ENCODE results near the gene GALNT9.
"Not testable (repeated sequence)": the region's sequence is repeated elsewhere in the genome, so short reads cannot be mapped to it uniquely, and the experiment has no call there.

Gene GALNT9

DNA sequence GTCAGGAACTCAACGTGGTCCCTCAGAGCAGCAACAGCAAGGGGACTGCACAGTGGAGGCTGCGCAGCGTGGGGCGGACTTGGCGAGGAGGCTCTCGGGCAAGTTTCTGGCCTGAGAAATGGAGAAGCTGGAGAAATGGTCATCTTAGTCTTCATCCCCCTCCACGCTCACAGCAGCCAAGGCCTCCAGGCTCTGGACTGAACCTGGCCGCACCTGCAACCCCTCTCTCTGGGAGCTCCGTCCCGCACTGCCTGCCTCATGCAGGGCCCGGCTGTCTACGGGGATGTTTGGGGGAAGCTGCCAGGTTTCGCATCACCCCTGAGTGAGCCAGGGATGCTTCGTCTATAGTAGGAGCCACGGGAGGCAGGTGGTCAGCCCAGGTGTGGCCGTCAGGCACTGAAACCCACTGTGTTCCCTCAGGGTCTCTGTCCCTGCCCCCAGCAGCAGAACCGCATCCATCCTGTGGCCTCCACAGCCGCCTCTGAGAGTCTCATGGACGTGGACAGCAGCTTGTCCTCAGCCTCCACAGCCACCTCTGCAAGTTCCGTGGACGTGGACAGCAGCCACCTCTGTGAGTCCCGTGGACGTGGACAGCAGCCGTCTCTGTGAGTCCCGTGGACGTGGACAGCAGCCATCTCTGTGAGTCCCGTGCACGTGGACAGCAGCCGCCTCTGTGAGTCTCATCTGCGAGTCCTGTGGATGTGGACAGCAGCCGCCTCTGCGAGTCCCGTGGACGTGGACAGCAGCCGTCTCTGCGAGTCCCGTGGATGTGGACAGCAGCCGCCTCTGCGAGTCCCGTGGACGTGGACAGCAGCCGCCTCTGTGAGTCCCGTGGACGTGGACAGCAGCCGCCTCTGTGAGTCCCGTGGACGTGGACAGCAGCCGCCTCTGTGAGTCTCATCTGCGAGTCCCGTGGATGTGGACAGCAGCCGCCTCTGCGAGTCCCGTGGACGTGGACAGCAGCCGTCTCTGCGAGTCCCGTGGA, 29.1 kb upstream of the GALNT9 start:
- not testable (repeated sequence) for DNase-seq (ENCODE audit: low read depth in 2 of 2, low spot score in 1 of 2)

DNA sequence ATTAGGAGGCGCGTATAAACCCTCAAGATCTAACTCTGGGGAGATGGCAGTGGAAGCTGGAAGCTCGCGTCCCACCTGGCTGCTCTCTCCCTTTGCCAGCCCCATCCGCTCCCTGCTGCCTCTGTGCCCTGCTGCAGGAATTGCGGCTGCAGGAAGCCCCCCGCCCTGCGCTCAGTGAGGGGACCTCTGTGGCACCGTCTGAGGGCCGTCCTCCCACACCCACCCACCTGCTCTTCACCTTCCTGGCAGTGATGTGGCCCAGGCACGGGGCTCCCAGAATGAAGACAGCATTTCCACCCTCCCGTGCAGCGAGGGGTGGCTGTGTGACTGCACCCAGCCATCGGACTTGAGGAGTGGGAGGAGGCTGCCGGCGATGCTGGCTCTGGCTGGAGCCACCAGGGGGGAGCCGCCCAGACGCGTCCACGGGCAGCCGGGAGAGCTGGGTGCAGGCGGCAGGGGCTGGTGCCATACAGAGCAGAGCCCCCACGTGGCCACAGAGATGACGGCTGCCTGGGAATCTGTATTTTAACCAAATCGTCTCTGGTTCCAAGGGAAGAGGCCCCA, 28.3 kb upstream of the GALNT9 start:
- no peak for DNase-seq (ENCODE audit: low read depth in 2 of 2, low spot score in 1 of 2)

DNA sequence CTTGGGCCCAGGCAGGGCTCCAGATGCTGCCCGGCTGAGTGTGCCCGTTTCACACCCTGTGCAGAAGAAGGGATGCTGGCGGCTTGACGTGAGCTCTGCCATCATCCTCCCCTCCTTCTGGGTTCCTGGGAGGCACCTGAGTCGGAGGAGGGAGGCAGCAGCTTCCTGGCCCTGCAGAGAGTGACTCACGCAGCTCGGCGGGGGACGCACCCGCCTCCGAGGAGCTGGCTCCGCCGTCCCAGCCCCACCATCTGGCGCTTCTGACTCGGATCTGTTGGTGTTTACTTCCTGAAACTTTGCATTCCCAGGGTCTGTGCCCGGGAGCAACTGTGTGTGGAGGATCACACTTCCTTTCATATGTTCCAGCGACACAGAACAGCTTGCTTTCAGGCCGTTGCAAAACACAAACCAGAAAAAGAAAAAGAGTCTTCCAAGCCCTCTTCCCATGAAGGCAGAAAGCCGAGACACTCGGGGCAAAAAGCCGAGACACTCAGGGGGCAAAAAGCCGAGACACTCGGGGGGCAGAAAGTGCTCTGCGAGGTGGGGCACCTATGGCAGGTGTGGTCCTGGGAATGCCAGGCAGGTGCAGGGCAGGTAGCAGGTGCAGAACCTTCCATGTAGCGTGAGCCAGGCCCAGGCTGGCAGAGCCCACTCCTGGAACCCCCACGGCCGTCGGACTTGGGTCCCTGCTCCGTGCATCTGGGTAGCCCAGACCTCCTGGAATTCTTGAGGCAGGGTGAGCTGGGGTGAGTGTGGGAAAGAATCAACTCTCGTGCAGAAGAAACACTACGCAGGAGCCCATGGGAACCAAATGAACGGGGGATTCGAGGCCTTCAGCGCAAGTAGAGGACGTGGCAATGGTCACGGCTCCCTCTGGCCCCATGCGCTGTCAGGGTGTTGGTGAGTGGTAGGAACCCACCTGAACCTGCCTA, 27.6 kb upstream of the GALNT9 start:
- DNase-seq (ENCODE audit: low read depth in 2 of 2, low spot score in 1 of 2): no peak

GRCh38 chr12:132355742-132356681, 26.6 kb upstream of the GALNT9 start:
- DNase-seq (ENCODE audit: low read depth in 2 of 2, low spot score in 1 of 2): no peak

- no peak for DNase-seq (ENCODE audit: low read depth in 2 of 2, low spot score in 1 of 2)
Measured at GRCh38 chr12:132354982-132355680, 25.7 kb upstream of the GALNT9 start.

DNA sequence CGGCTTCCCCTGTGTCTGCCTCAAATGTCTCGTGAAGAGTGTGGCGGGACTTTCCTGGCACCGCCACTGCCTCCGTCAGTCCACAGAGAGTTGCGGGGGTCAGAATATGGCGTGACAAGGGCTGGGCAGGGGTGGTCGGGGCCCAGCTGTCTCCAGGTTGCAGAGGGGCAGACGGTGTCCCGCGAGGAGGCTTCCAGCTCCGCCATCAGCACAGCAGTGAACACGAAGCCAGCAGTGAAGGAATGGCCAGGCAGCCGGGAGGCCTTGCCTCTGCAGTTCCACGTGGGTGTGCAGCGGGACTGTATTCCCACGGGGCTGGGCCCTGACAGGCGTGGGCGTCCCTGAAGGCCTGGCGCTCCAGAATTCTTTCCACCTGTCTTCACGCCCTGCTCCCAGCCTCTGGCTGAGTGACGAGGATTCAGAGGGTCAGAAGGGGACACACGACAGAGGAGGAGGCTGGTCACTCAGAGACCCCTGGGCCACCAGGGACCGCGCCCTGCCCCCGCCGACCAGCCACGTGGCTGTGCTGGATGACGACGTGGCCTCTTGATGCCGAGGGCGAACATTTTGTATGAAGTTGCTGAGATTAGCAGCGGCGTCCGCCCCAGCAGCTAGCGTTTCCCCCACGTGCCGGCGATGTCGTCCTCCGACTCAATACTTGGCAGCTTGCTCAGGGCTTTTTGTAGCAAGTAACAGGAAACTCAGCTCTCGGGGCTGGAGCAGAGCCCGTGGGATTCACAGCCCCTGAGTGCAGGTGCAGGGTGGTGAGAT, 25.0 kb upstream of the GALNT9 start:
- DNase-seq (ENCODE audit: low read depth in 2 of 2, low spot score in 1 of 2): no peak

GRCh38 chr12:132353811-132354210, 24.4 kb upstream of the GALNT9 start:
- no peak for DNase-seq (ENCODE audit: low read depth in 2 of 2, low spot score in 1 of 2)

GRCh38 chr12:132352896-132353800, 23.8 kb upstream of the GALNT9 start:
- no peak for DNase-seq (ENCODE audit: low read depth in 2 of 2, low spot score in 1 of 2)

- DNase-seq (ENCODE audit: low read depth in 2 of 2, low spot score in 1 of 2): no peak
Measured at GRCh38 chr12:132351751-132352495, 22.5 kb upstream of the GALNT9 start.

DNA sequence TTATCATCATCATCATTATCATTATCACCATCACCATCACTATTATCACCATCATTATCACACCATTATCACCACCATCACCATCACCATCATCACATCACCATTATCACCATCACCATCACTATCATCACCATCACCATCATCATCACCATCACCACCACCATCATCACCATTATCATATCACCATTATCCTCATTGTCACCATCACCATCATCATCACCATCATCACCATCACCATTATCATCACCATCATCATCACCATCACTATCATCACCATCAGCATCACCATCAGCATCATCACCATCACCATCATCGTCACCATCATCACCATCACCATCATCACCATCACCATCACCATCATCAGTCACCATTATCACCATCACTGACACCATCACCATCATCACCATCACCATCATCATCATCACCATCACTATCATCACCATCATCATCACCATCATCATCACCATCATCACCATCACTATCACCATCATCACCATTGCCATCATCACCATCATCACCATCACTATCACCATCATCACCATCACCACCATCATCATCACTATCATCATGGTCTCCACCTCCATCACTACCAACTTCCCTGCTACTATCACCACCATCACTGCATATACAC, 20.2 kb upstream of the GALNT9 start:
- no peak for DNase-seq (ENCODE audit: low read depth in 2 of 2, low spot score in 1 of 2)

- DNase-seq (ENCODE audit: low read depth in 2 of 2, low spot score in 1 of 2): no peak
Measured at GRCh38 chr12:132348176-132348575, 18.8 kb upstream of the GALNT9 start.

GRCh38 chr12:132347176-132347855, 17.9 kb upstream of the GALNT9 start:
- DNase-seq (ENCODE audit: low read depth in 2 of 2, low spot score in 1 of 2): no peak

DNA sequence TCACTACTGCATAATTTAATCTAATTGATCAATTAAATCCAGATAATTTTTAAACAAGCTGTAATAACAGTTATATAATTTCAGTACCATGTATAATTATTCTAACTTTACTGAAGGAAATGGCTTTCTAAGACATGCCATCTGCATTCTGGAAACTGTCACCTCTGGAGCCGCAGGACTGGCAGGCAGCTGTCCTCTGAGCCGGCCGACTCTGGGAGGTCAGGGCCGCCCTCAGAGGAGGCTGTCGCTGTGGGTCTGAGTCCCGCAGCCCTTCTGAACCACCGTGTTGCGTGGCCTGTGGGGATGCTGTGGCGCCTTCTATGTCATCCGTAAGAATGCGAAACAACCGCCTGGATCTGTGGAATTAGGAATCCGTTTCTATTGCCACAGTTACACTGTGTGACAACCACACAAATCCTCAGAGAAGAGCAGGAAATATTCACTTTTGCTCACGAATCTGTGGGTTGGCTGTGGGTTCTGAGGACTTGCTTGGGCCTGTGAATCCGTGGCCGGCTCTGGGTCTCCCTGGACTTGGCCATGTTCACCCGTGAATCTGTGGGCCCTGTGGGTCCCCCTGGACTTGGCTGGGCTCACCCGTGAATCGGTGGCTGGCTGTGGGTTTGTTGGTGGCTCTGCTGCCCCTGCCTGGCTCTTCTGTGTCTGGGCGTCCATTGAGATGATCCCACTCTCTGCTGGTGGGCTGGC, 17.2 kb upstream of the GALNT9 start:
- DNase-seq (ENCODE audit: low read depth in 2 of 2, low spot score in 1 of 2): no peak

- DNase-seq (ENCODE audit: low read depth in 2 of 2, low spot score in 1 of 2): no peak
Measured at GRCh38 chr12:132345561-132346200, 16.3 kb upstream of the GALNT9 start.

DNA sequence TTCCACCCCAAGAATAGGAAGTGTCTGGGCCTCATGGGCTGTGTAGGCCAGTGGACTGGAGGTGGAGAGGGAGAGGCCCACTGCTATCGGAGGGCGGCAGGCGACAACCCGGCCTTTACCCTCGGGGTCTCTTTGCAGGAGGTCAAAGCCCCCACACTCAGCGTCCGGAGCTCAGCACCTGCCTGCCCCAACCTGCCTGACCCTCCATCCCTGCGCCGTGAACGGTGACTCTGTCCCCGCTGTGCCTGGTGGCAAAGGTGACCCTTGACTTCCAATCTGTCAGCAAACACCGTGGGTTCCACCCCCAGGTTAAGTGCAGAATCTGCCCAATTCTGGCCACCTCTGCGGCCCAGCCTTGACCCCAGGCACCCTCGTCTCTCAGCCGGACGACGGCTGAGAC, 15.7 kb upstream of the GALNT9 start:
- DNase-seq (ENCODE audit: low read depth in 2 of 2, low spot score in 1 of 2): no peak
